ENCODE data around the gene CMTM2.

CMTM2 gene

DNA sequence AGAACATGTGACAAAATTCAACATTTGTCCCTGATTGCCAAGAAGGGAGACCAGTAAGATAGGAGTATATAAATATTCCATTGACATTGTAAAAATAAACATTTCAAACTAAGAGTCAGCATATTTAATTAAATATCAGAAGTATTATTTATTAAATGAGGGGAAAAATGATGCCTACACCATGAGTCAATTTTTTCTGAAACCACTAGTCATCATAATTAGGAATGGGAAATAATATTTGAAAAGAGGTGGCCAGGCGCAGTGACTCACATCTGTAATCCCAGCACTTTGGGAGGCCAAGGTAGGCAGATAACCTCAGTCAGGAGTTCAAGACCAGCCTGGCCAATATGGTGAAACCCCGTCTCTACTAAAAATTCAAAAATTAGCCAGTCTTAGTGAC, 10.9 kb upstream of the CMTM2 start:
- TF ChIP-seq, protein P1, sequence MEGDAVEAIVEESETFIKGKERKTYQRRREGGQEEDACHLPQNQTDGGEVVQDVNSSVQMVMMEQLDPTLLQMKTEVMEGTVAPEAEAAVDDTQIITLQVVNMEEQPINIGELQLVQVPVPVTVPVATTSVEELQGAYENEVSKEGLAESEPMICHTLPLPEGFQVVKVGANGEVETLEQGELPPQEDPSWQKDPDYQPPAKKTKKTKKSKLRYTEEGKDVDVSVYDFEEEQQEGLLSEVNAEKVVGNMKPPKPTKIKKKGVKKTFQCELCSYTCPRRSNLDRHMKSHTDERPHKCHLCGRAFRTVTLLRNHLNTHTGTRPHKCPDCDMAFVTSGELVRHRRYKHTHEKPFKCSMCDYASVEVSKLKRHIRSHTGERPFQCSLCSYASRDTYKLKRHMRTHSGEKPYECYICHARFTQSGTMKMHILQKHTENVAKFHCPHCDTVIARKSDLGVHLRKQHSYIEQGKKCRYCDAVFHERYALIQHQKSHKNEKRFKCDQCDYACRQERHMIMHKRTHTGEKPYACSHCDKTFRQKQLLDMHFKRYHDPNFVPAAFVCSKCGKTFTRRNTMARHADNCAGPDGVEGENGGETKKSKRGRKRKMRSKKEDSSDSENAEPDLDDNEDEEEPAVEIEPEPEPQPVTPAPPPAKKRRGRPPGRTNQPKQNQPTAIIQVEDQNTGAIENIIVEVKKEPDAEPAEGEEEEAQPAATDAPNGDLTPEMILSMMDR (IDR thresholded peaks at IDR 0.05; ENCODE audit: control extremely low read depth, extremely low read depth, low read depth, missing control alignments): no peak
- no peak for DNase-seq (ENCODE audit: extremely low spot score)
- ChIA-PET POLR2A (no interaction called here), CTCF (interaction anchor here (0.9 to 2.7 kb wide), 3 partner anchors 12 to 40 kb away, joined by 3 to 11 read pairs (median 5); no protein-coding TSS in a partner anchor)

DNA sequence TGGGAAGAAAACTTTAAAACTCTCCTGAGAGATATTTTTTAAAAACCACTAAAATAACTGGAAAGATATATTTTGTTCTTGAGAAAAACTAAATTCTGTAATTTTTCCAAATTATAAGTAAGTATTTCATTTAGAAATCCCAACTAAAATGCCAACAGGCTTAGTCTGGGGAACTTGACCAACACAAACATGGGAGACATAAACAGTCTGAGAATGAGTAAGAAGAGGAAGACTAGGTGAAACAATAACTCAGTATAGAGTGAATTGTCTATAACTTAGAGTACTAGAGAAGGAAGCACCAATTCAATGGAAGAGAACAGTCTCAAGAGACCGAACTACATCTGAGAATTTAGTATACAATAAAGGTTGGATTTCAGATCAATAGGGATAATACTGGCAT, 10.1 kb upstream of the CMTM2 start:
- ChIA-PET CTCF (interaction anchor here (0.9 to 2.7 kb wide), 3 partner anchors 12 to 39 kb away, joined by 3 to 11 read pairs (median 5); no protein-coding TSS in a partner anchor), POLR2A (no interaction called here)
- no peak for DNase-seq (ENCODE audit: extremely low spot score)
- TF ChIP-seq, protein P1 (IDR thresholded peaks at IDR 0.05; ENCODE audit: control extremely low read depth, extremely low read depth, low read depth, missing control alignments): no peak

DNA sequence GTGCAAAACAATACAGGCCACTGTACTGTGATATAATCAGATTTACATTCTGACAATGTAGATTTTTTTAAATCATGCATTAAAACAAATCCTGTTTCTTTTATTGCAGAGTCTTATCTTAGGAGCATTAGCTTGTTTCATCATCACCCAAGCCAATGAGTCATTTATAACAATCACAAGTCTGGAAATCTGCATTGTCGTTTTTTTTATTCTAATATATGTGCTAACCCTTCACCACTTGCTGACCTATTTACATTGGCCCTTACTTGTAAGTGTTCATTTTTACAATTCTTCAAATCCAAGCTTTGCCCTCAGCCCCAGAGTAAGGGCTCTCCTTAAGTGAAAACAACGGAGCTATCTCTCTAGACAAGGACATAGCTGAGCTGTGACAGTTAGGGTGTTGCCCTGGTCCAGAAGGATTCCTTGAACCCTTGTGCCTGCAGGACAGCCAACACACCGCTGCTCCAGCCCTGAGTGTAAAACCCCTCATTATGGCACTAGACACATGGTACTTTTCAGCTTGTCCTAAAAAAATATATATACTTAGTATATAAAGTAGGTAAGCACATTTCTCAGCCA, 9.3 kb upstream of the CMTM2 start:
- TF ChIP-seq, protein P1 (IDR thresholded peaks at IDR 0.05; ENCODE audit: control extremely low read depth, extremely low read depth, low read depth, missing control alignments): no peak
- no peak for DNase-seq (ENCODE audit: extremely low spot score)
- POLR2A ChIA-PET: no interaction called here
- CTCF ChIA-PET: interaction anchor here (0.9 to 2.7 kb wide), 9 partner anchors 9 to 301 kb away, joined by 3 to 11 read pairs (median 4); partner anchors contain the start of gene CMTM2

DNA sequence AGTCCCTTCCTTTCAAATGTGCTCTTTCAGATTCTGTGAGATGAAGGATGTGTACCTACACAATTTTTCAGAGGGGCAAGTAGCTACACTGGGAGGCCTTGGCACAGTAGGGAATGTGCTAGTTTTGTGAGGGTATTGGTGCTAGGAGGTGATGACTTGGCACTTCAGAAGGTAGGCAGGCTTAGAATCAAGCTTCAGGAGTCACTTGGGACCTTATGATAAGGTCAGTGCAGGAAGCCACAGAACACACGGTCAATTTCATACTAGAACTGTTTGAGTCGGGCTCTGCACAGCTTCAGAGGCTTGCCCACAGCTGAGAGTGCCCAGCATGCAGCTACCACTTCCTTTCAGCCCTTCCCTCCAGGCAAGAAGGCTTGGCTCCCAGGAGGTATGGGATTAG, 6.9 kb upstream of the CMTM2 start:
- TF ChIP-seq, protein P1 (IDR thresholded peaks at IDR 0.05; ENCODE audit: control extremely low read depth, extremely low read depth, low read depth, missing control alignments): no peak
- ChIA-PET POLR2A (no interaction called here), CTCF (interaction anchor here (0.9 to 5.4 kb wide), 7 partner anchors 10 to 61 kb away, joined by 3 to 22 read pairs (median 4); no protein-coding TSS in a partner anchor)
- no peak for DNase-seq (ENCODE audit: extremely low spot score)

DNA sequence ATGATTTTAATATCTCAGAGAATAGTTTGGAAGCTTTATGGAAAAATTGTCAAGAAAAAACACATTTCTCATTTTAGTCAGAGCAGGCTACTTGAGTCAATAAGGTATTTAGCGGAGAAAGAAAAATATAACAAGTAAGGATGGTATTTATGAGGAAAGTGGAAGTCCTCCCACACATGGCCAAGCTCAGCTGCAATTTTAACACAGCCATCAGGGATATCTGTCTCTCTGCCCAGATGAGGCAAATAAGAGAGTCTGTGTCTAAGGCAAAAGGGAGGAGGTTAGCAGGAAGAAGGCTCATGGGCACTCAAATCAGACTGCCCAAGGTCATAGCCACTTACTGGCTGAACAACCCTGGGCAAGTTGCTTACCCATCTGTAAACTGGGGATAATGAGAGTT, 5.2 kb upstream of the CMTM2 start:
- TF ChIP-seq, protein P1 (IDR thresholded peaks at IDR 0.05; ENCODE audit: control extremely low read depth, extremely low read depth, low read depth, missing control alignments): no peak
- DNase-seq (ENCODE audit: extremely low spot score): no peak
- ChIA-PET POLR2A (no interaction called here), CTCF (interaction anchor here (1.0 to 5.4 kb wide), 7 partner anchors 11 to 167 kb away, joined by 3 to 22 read pairs (median 4); partner anchors contain the start of gene CKLF)

DNA sequence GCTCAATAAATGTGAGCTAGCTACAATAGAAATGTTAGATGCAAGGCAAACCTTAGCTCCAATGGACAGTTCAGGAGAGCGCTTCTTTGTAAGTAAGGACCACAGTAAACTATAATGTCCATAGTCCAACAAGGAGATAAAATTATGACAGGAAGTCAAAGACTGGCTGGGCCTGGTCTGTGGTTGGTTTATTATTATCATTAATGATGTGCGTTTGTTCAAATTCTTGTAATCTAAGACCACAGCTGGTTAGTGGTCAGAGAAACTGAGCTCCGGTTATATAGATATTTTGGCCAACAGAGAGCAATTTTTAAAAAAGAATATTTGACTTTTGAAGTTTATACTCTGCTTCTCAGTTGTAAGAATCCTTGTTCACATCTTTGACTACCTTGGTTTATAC, 4.7 kb upstream of the CMTM2 start:
- TF ChIP-seq, protein P1 (IDR thresholded peaks at IDR 0.05; ENCODE audit: control extremely low read depth, extremely low read depth, low read depth, missing control alignments): no peak
- DNase-seq (ENCODE audit: extremely low spot score): no peak
- ChIA-PET CTCF (interaction anchor here (1.0 to 5.4 kb wide), 8 partner anchors 12 to 168 kb away, joined by 3 to 22 read pairs (median 6); partner anchors contain the start of gene CKLF), POLR2A (no interaction called here)
